Stimulated activated CD8-positive, alpha-beta memory T cell treated with anti-CD3 and anti-CD28 coated beads, Interleukin-4, amount 100 ng/mL, for 1 hour (primary cell): ENCODE data around the gene PPP1R13L.
"Not testable (repeated sequence)": the region's sequence is repeated elsewhere in the genome, so short reads cannot be mapped to it uniquely, and the experiment has no call there.

Experiments used
- DNase-seq, 2 donors: peaks; one replicate each; pipeline ENCODE4 v3.0.0-alpha.2; 2020; ENCODE audit warnings: low read depth in 2 of 2, low spot score in 1 of 2

Gene PPP1R13L

DNA sequence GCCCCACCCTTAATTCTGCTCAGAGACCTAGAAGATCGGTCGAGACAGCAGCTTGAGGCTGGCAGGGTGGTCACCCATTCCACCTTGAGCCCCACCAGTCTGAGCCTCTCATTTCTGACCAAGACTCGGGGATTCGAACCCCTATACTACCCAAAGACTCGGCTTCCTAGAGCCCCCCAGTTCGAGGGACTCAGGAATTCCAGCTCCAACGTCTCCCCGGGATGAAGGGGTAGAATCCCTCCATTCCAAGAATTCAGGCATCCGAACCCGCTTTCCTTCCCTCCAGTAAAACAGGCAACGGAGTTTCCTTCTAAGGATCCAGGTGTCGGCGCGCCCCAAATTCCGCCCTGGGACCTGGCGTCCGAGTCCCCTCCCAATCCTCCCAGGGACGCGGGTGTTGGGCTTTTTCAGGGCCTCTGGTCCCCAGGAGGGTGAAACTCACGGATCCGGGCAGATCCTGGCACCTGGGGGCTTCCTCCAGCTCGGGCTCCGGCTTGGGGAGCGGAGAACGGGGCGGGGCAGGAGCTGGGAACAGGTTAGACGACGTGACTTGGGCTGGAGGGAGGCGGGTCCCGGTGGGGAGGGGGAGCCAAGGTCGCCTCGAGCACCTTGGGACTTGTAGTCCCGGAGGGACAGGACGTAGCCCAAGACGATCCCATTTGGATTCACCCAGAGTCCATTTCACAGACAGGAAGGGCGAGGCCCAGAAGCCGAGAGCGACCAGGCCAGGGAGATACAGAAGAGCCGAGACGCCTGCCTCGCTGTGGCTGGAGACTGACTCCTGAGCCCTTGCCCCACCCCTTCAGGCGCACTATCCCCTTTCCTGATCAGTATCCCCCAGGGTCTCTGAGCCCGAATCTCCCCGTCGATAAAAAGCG, at the start of gene PPP1R13L:
Gene PPP1R13L, minus strand, starts transcription at position 513 of the 878 bp plus-strand sequence. CDS start 6,751 bp downstream, outside the sequence.
- DNase-seq, result no peak

- DNase-seq, result no peak
These were observed 47.0 kb upstream of the PPP1R13L start for GRCh38 chr19:45451850-45452387.

- no peak for DNase-seq
These were observed 46.4 kb upstream of the PPP1R13L start for GRCh38 chr19:45451131-45451849.

GRCh38 chr19:45450012-45450333, 45.1 kb upstream of the PPP1R13L start:
- DNase-seq, result no peak

DNA sequence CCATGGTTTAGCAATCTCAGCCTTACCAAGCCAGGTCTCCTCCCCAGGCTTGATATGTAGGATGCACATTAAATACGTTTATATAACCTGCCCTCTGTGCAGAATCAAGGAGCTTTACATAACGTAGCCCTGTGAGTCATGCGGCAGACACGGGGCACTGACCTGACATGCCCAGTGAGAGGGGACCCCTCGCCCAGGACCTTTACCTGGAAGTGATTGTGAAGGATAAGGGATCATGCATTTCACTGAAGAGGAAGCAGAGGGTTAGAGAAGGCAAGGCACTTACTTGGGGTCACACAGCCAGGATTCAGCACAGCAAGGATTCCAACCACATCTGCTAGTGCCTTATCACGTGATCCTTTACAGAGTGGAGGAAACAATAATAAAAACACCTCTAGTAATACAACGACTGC, 44.0 kb upstream of the PPP1R13L start:
- no peak for DNase-seq

- DNase-seq, result no peak
These were observed 43.5 kb upstream of the PPP1R13L start for GRCh38 chr19:45448425-45448756.

DNA sequence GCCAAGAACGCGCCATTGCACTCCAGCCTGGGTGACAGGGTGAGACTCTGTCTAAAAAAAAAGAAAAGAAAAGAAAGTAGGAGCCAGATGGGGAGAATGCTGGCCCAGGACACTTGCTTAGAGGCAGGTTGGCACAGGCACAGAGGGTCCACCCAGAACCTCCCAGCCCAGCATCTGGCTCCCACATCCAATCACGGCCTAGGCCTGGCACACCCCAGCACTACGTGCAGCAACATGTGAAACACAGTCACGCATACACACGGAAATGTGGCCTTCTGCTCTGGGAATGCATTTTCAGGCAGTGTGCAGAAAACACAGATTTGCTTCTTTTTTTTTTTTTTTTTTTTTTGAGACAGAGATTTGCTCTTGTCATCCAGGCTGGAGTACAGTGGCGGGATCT, 42.1 kb upstream of the PPP1R13L start:
- no peak for DNase-seq

DNA sequence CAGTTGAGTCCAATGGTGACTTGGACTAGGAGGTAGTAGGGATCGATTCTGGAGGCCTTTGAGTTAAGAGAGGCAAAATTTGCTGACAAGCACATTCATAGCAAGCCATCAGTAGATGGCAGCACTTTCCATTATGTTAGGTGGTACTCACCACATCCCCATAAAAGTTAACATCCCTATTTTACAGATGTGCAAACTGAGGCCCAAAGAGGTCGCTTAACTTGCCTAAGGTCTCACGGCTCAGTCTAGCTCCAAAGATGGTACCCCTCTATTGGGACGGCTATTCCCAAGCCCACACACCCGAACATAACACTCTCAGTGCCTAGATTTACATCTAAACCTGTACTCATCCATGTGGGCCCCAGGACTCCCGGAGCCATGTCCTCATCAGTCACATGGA, 41.4 kb upstream of the PPP1R13L start:
- DNase-seq, result no peak

- no peak for DNase-seq
These were observed 40.3 kb upstream of the PPP1R13L start for GRCh38 chr19:45445139-45445538.

GRCh38 chr19:45444318-45445041, 39.6 kb upstream of the PPP1R13L start:
- DNase-seq, result peak; percentile 66 to 68

DNA sequence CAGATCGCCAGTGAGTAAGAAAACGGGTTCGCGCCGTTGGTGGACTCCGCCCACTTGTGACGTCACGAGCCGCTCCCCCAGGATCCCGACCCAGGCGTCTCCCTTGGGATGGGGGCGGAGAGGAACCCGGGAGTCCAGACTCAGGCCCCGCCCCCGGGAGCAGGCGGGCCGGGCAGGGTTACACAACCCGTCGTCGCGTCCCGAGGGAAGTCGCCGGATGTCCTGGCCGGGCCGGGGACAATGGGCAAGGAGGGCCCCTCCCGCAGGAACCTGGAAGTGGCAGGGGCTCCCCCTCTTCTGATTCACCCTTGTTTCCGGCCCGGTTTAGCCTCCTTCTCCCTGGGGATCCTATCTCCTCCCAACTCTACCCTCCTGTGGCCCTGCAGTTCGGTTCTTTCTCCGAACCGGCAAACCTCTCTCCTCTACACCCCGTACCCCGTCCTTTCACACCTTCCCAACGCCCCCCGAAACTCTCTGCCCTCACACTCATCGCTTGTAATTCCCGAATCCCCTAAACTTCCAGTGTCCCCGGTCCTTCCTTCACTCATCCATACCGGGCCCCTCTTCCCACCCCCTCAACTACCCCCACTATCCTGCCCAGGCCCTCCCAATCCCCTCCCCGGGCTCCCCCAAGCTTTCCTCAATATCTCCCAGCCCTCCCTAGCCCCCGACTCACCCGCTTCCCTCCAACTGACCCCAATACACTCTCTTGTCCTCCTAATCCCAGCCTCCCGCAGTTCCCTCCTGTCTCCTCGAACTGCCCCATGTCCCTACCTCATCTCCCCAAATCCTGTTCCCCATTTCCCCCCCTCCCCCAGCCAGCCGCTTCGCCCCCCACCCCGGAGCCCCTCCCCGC, 38.8 kb upstream of the PPP1R13L start:
- no peak for DNase-seq

DNA sequence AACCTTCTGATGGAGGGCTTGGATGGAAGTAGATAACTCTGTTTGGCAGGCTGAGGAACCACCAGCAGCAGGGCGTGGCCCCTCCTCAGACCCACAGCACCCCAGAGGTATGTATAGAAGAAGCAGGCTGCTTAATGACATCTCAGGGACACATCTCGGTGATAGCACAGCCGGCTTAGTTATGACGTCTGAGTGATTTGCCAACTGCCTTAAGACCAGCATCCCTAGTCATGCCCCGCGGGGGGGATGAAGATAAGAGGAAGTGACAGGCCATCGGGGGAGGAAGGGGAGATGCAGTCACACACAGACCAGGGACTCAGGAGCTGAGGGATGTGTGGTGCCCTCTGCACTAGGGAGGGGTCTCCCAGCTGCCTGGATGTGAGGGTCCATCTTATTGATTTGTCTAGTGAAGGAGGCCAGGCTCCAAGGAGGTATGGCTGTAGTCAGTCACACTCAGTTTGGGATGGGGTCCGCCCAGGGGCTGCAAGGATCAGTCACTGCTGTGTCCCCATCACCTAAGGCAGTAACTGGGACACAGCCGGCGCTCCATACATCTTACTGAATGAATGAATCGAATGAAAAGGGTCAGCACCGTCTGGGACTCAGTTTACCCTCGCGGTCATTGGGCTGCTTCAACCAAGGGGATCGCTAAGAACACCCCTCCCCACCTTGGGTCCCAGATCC, 38.1 kb upstream of the PPP1R13L start:
- no peak for DNase-seq

DNA sequence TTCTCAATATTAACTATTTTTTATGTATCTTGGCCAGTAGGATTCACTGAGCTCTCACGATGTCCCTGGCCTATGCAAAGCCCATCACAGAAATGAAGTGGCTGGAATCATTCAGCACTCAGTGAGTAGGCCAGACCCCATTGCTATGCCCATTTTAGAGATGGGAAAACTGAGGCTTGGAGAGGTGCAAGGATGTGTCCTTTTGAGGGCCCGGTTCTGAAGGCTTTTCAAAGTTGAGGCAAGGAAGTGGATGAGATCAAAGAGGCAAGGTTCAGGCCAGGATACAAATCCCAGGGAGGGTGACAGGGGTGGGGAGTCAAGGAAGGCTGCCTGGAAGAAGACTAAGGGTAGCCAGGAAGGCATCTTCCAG, 37.5 kb upstream of the PPP1R13L start:
- DNase-seq, result no peak

- no peak for DNase-seq
These were observed 36.2 kb upstream of the PPP1R13L start for GRCh38 chr19:45440873-45441654.

- DNase-seq, result no peak
These were observed 35.4 kb upstream of the PPP1R13L start for GRCh38 chr19:45440259-45440638.

DNA sequence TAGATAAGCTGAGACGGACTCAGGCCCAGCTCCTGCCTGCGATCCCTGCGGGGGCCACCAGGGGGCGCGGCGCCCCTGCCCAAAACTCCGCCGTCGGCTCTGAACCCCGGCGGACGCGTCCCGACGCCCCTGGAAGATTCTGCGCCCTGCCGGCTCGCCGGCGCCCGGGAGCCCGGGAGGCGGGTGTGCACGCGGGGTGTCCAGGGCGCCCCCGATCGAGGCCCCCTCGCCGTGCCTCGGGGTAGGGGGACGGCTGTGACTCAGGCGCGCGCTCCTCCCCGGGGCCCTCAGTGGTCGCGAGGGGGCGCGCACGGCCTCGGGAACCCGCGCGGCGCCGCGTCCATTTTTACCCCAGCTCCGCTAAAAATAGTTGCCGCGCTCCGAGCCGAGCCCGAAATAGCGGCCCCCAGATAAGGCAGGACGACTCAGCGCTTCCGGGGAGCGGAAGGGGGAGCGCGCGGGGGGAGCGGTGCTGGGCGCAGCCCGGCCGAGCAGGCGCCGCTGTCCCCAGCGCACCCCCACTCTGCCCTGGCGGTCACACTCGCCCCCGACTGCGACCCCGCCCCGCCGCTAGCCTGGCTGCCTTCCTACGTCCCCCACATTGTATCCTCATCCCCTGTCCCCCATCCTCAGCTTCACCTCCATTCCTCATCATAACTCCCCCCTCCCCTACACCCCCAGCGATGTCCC, 34.8 kb upstream of the PPP1R13L start:
- peak; percentile 73 to 77 for DNase-seq

- no peak for DNase-seq
These were observed 34.3 kb upstream of the PPP1R13L start for GRCh38 chr19:45439190-45439568.

- no peak for DNase-seq
These were observed 32.5 kb upstream of the PPP1R13L start for GRCh38 chr19:45437328-45437727.

DNA sequence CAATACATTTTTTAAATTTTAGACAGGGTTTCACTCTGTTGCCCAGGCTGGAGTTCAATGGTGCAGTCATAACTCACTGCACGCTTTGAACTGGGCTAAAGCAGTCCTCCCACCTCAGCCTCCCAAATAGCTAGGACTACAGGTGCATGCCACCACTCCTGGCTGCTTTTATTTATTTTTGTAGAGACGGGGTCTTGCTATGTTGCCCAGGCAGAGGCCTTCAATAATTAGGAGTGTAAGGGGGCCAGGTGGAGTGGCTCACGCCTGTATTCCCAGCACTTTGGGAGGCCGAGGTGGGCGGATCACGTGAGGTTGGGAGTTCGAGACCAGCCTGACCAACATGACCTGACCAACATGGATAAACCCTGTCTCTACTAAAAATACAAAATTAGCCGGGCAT, 27.7 kb upstream of the PPP1R13L start:
- DNase-seq, result not testable (repeated sequence)
